Fibroblast of villous mesenchyme (primary cell): ENCODE measurements around the gene AFF3. TPM values are rescaled to one million over a fixed set of nuclear protein-coding genes. Genes with fewer than 3 reads are reported as not detected.

Source experiments
- DNase-seq: peaks from one replicate; pipeline ENCODE4 v3.0.0-alpha.2; 2010; ENCODE audit warnings: low read depth
- H3K4me3 ChIP-seq: 2 replicates; pipeline ENCODE4 v1.5.1; 2011; ENCODE audit warnings: low read depth, mild to moderate bottlenecking, low read length
- total RNA-seq: library from RNA; depleted of rRNA; stranded (reverse); fragments of >200 nt; gene quantifications from 2 replicates; pipeline ENCODE4 v1.2.3, GENCODE V29; 2012
- TF ChIP-seq, protein P1 (sequence below): IDR thresholded peaks from 2 replicates; pipeline ENCODE4 v1.5.1; 2012; ENCODE audit warnings: low read depth, mild to moderate bottlenecking, low read length; ENCODE audit not compliant: insufficient read depth

AFF3 gene
- total RNA-seq, 1 donor, result 19.4 TPM

DNA sequence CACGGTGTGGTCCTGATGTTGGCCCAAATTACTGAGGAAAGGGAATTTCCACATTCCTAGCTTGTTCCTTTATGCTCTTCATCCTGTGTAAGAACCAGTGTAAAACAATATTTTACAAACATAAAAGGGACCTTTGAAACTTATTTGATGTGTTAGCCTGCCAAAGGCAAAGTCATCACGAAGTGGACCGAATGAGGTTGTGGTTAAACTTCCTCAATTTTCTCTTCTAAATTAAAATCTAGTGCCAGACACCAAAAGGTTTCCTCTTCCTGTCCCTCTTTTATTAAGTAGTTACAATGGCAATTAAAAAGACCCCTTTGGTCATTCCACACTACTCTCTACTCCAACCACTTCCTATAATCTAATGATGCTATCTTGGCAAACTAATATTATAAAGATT is 279.8 kb downstream of the AFF3 start:
- no peak for DNase-seq
- TF ChIP-seq, protein P1, sequence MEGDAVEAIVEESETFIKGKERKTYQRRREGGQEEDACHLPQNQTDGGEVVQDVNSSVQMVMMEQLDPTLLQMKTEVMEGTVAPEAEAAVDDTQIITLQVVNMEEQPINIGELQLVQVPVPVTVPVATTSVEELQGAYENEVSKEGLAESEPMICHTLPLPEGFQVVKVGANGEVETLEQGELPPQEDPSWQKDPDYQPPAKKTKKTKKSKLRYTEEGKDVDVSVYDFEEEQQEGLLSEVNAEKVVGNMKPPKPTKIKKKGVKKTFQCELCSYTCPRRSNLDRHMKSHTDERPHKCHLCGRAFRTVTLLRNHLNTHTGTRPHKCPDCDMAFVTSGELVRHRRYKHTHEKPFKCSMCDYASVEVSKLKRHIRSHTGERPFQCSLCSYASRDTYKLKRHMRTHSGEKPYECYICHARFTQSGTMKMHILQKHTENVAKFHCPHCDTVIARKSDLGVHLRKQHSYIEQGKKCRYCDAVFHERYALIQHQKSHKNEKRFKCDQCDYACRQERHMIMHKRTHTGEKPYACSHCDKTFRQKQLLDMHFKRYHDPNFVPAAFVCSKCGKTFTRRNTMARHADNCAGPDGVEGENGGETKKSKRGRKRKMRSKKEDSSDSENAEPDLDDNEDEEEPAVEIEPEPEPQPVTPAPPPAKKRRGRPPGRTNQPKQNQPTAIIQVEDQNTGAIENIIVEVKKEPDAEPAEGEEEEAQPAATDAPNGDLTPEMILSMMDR, result no peak
- H3K4me3 ChIP-seq, result no peak overlapping the region

DNA sequence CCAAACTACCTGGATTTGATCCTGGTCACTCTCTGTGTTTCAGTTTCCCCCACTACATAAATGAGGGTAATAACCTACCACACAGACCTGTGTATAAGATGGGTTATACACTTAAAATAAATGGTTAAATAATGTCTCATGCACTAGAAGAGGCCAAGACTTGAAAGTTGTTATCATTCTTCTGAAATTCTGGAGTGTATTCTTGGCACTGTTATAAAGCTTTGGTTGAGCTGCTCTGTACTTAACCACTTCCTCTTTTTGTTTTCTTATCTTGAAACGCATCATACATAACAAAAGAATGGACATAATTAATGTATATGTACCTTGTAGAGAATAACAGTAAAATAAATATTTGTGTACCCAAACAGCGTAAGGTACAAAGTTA is 281.0 kb downstream of the AFF3 start:
- TF ChIP-seq, protein P1, result no peak
- H3K4me3 ChIP-seq, result no peak overlapping the region
- no peak for DNase-seq

GRCh38 chr2:99860720-99861375 is 281.5 kb downstream of the AFF3 start:
- DNase-seq, result no peak
- no peak overlapping the region for H3K4me3 ChIP-seq
- TF ChIP-seq, protein P1, result no peak

DNA sequence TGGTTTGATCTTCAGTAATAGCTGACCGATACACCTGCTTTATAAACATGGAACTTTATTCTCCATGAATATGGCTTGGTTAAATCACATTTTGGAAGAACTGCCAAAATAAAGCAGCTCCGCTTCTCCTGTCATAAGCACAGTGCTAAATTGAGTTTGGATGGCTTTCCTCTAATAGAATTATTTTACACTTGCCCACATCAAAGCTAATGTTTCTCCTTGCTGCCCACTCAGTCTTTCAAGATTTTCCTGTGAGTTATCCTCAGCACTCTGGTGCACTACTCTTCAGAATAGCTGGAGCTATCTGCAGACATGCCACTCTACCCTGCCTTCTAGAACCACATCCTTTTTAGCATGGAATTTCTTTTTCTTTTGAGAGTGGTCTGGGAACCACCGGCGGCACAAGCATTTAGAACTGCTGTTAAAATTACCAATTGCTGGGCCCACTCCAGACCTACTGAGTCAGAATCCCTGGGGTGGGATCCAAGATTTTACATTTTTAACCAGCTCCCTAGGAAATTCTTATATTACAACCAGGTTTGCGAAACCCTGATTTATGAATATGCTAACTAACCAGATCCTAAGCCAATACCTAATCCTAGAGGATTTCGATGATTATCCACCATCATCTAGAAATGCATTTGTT is 283.3 kb downstream of the AFF3 start:
- H3K4me3 ChIP-seq, result no peak overlapping the region
- TF ChIP-seq, protein P1, result no peak
- DNase-seq, result no peak

- no peak for DNase-seq
- TF ChIP-seq, protein P1, result no peak
- no peak overlapping the region for H3K4me3 ChIP-seq
Measured at GRCh38 chr2:99857867-99858444, 284.4 kb downstream of the AFF3 start.

GRCh38 chr2:99857372-99857771 is 285.0 kb downstream of the AFF3 start:
- H3K4me3 ChIP-seq, result no peak overlapping the region
- TF ChIP-seq, protein P1, result no peak
- no peak for DNase-seq
